ENCODE results near the gene CCDC80. TPM values are rescaled to one million over a fixed set of nuclear protein-coding genes. Genes with fewer than 3 reads are reported as not detected.

The CCDC80 gene
- total and polyA plus RNA-seq, 2 experiments from 2014 or later: 27.1 to 83.5 TPM

DNA sequence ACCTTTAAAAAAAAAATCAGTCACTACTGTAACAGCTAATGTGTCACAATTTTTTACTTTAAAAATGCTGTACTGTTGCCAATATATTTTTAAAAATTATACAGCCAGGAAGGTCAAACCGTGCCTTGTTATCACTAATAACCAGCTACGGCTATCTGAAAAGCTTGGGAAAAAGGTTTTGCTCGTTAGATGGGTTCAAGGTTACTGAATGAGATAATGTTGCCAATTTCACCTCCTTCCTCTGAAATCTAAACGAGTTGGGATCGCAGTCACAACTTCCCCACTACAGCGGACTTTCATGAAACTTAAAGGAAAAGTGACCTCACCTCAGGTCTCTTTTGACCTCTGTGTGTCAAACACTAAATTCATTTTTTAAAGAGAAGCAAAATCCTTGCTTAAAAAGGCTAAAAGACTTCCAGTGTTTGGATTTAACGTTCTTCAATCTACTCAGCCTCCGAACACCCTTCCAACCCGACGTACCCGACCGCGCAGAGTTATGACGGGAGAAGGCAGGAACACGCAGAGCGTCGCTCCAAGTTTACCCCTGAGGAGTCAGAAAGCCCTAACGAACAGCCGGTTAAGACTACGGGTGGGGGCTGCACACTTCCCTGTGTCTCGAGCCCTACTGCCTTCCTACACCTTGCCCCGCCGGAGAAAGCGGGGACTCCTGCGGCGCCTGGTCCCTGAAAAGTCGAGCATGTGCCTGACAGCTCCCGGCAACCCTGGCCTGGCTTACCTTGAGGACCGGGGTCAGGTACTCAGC is 80.0 kb downstream of the CCDC80 start:
- no peaks in the 10 kb centered on the region for H3K9me3 ChIP-seq (ENCODE audit: low read depth)
- TF ChIP-seq EZH2 (IDR thresholded peaks at IDR 0.05; ENCODE audit: borderline replicate concordance): no peak
- no peak for TF ChIP-seq EZH2phosphoT487 (IDR thresholded peaks at IDR 0.05; ENCODE audit: low read depth, severe bottlenecking, unreplicated experiment)
- TF ChIP-seq, protein P1, sequence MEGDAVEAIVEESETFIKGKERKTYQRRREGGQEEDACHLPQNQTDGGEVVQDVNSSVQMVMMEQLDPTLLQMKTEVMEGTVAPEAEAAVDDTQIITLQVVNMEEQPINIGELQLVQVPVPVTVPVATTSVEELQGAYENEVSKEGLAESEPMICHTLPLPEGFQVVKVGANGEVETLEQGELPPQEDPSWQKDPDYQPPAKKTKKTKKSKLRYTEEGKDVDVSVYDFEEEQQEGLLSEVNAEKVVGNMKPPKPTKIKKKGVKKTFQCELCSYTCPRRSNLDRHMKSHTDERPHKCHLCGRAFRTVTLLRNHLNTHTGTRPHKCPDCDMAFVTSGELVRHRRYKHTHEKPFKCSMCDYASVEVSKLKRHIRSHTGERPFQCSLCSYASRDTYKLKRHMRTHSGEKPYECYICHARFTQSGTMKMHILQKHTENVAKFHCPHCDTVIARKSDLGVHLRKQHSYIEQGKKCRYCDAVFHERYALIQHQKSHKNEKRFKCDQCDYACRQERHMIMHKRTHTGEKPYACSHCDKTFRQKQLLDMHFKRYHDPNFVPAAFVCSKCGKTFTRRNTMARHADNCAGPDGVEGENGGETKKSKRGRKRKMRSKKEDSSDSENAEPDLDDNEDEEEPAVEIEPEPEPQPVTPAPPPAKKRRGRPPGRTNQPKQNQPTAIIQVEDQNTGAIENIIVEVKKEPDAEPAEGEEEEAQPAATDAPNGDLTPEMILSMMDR (IDR thresholded peaks at IDR 0.05; ENCODE audit: poor library complexity): no peak
- H3K27me3 ChIP-seq: no peaks in the 10 kb centered on the region
- peak overlapping the region; percentile 71 for H3K4me3 ChIP-seq
- peak; percentile 87 for DNase-seq (ENCODE audit: low spot score)
- under 1% methylated on average over 29 of the region's 29 CpGs for whole genome bisulfite sequencing (ENCODE audit: low lambda C conversion rate, missing lambda C conversion rate)
- no peaks in the 10 kb centered on the region for H3K36me3 ChIP-seq (replicated peaks; ENCODE audit: insufficient read depth, low read depth)
- peak overlapping the region; percentile 82 for H3K4me2 ChIP-seq
- H3K79me2 ChIP-seq: peaks cover 50% of the 10 kb centered on the region
- peak overlapping the region; percentile 93 for H3K27ac ChIP-seq
- peaks cover 21% of the 10 kb centered on the region for H3K4me1 ChIP-seq (ENCODE audit: insufficient read depth)
- no peaks in the 10 kb centered on the region for H4K20me1 ChIP-seq (ENCODE audit: insufficient read depth, poor library complexity, severe bottlenecking)
- no peaks in the 10 kb centered on the region for H3K9me2 ChIP-seq (replicated peaks; ENCODE audit: insufficient read depth)
- H2AFZ ChIP-seq: peak overlapping the region; percentile 67

DNA sequence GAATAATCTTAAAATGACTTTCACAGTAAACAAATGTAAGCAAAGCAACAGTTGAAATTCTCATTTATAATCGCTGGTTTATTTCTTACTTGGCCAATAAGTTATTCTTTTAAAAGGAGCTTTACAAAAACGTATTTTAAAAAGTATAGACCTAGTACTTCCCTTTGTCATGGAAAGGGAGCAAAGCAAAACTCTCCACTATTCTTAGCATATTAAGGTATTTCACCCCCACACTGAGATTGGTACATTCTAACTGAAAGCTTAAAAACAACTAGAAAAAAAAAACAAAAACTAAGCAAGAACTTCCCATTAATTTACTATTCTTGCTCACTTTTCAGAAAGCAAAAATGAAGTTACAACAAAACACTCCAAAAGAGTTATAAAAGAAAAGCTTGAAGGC is 80.6 kb downstream of the CCDC80 start:
- Histone ChIP-seq H3K4me2 (peak overlapping the region; percentile 82), H3K4me3 (peak overlapping the region; percentile 71), H3K9me3 (ENCODE audit: low read depth) (no peaks in the 10 kb centered on the region), H3K36me3 (replicated peaks; ENCODE audit: insufficient read depth, low read depth) (no peaks in the 10 kb centered on the region), H3K27me3 (no peaks in the 10 kb centered on the region), H3K79me2 (peaks cover 56% of the 10 kb centered on the region), H3K4me1 (ENCODE audit: insufficient read depth) (peaks cover 21% of the 10 kb centered on the region), H3K27ac (peak overlapping the region; percentile 93), H4K20me1 (ENCODE audit: insufficient read depth, poor library complexity, severe bottlenecking) (peaks cover under 1% of the 10 kb centered on the region), H3K9me2 (replicated peaks; ENCODE audit: insufficient read depth) (no peaks in the 10 kb centered on the region), H2AFZ (peak overlapping the region; percentile 67)
- no peak for DNase-seq (ENCODE audit: low spot score)
- TF ChIP-seq, protein P1 (IDR thresholded peaks at IDR 0.05; ENCODE audit: poor library complexity): no peak
- TF ChIP-seq EZH2phosphoT487 (IDR thresholded peaks at IDR 0.05; ENCODE audit: low read depth, severe bottlenecking, unreplicated experiment) (no peak), EZH2 (IDR thresholded peaks at IDR 0.05; ENCODE audit: borderline replicate concordance) (no peak)
- 31% methylated on average over 2 of the region's 2 CpGs for WGBS (ENCODE audit: low lambda C conversion rate, missing lambda C conversion rate)

DNA sequence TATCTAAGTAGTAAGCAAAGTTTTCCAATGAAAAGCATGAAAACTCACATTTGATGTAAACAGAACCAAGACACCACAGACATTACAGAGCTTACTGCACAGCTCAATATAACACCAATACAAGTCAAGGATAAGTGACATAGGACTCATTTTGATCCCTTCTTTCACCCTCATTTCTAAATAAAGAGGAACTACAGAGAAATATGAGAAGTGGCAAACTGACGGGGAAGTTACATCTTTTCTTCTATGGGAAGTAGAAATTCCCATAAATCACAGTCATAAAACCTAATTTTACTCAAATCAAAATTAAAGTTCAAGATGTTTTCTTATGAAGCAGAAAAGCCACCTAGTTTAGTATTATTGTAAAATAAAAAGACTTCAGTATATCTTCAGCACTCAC is 83.0 kb downstream of the CCDC80 start:
- 90% methylated on average over 1 of the region's 1 CpG for WGBS (ENCODE audit: low lambda C conversion rate, missing lambda C conversion rate)
- Histone ChIP-seq H3K27me3 (no peaks in the 10 kb centered on the region), H3K4me2 (no peak overlapping the region), H3K4me3 (no peak overlapping the region), H3K36me3 (replicated peaks; ENCODE audit: insufficient read depth, low read depth) (no peaks in the 10 kb centered on the region), H3K4me1 (ENCODE audit: insufficient read depth) (peaks cover 14% of the 10 kb centered on the region), H3K79me2 (peaks cover 70% of the 10 kb centered on the region), H3K9me3 (ENCODE audit: low read depth) (no peaks in the 10 kb centered on the region), H2AFZ (no peak overlapping the region), H4K20me1 (ENCODE audit: insufficient read depth, poor library complexity, severe bottlenecking) (peaks cover 6% of the 10 kb centered on the region), H3K9me2 (replicated peaks; ENCODE audit: insufficient read depth) (no peaks in the 10 kb centered on the region), H3K27ac (no peak overlapping the region)
- TF ChIP-seq, protein P1 (IDR thresholded peaks at IDR 0.05; ENCODE audit: poor library complexity): no peak
- no peak for TF ChIP-seq EZH2phosphoT487 (IDR thresholded peaks at IDR 0.05; ENCODE audit: low read depth, severe bottlenecking, unreplicated experiment)
- TF ChIP-seq EZH2 (IDR thresholded peaks at IDR 0.05; ENCODE audit: borderline replicate concordance): no peak
- DNase-seq (ENCODE audit: low spot score): no peak

Data from hepatocyte (in vitro differentiated cells).